Measurements from ENCODE around the gene TNRC6B.

GRCh38 chr22:40224702-40225101, 47.0 kb downstream of the TNRC6B start:
- TF ChIP-seq CTCF (conservative IDR thresholded peaks at IDR 0.05; ENCODE audit: low read depth, low read length), result no peak
- TF ChIP-seq EZH2 (IDR thresholded peaks at IDR 0.05; ENCODE audit: borderline replicate concordance, low read depth, low read length, poor library complexity, severe bottlenecking), result no peak
